ENCODE results near the gene TMEM132D. TPM values are rescaled to one million over a fixed set of nuclear protein-coding genes. Genes with fewer than 3 reads are reported as not detected.

Gene TMEM132D
- total and polyA plus RNA-seq, 4 donors = 0.06 to 0.20 (median 0.13) TPM

DNA sequence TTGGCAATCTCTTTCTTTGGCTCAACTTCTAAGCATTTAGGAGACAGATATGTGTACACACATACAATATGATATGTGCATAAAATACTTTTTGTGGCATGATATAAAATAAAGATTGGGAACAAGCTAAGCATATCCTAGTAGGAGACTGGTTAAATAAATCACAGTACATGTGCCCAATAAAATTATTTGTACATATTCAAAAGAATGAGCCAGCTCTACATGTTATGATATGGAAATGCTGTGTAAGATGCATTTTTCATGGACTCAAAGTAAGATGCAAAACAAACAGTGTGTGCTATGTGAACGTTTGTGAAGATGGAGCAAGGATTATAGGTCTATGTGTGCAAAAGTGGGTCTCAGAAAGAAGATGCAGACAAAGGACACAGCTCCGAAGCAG is 311.4 kb downstream of the TMEM132D start:
- no peak for DNase-seq
- Histone ChIP-seq H3K9me3 (ENCODE audit: control insufficient read depth in 4 of 4, insufficient read depth in 3 of 4, low read length in 3 of 4) (peaks cover 0 to 2% (median 0%) of the 10 kb centered on the region in 4 donors), H3K4me3 (no peak overlapping the region), H3K36me3 (ENCODE audit: control insufficient read depth in 4 of 4, insufficient read depth in 4 of 4, low read length in 4 of 4) (no peaks in the 10 kb centered on the region), H3K9ac (ENCODE audit: insufficient read depth in 1 of 2, low read length in 2 of 2) (no peak overlapping the region), H3K27ac (ENCODE audit: low read depth in 1 of 2, low read length in 1 of 2) (no peak overlapping the region), H3K4me1 (ENCODE audit: control insufficient read depth in 5 of 5, insufficient read depth in 5 of 5, low read length in 5 of 5) (no peaks in the 10 kb centered on the region), H3K27me3 (ENCODE audit: control insufficient read depth in 3 of 3, insufficient read depth in 3 of 3, low read length in 2 of 3) (peaks cover 0 to 3% (median 0%) of the 10 kb centered on the region in 3 donors)
- 63 to 69% methylated on average over 2 of the region's 2 CpGs for WGBS, 2 donors
- TF ChIP-seq, protein P1, sequence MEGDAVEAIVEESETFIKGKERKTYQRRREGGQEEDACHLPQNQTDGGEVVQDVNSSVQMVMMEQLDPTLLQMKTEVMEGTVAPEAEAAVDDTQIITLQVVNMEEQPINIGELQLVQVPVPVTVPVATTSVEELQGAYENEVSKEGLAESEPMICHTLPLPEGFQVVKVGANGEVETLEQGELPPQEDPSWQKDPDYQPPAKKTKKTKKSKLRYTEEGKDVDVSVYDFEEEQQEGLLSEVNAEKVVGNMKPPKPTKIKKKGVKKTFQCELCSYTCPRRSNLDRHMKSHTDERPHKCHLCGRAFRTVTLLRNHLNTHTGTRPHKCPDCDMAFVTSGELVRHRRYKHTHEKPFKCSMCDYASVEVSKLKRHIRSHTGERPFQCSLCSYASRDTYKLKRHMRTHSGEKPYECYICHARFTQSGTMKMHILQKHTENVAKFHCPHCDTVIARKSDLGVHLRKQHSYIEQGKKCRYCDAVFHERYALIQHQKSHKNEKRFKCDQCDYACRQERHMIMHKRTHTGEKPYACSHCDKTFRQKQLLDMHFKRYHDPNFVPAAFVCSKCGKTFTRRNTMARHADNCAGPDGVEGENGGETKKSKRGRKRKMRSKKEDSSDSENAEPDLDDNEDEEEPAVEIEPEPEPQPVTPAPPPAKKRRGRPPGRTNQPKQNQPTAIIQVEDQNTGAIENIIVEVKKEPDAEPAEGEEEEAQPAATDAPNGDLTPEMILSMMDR (IDR thresholded peaks at IDR 0.05; ENCODE audit: control extremely low read depth, extremely low read depth) = no peak
- no peak for ATAC-seq (ENCODE audit: insufficient read depth, low FRiP score)

DNA sequence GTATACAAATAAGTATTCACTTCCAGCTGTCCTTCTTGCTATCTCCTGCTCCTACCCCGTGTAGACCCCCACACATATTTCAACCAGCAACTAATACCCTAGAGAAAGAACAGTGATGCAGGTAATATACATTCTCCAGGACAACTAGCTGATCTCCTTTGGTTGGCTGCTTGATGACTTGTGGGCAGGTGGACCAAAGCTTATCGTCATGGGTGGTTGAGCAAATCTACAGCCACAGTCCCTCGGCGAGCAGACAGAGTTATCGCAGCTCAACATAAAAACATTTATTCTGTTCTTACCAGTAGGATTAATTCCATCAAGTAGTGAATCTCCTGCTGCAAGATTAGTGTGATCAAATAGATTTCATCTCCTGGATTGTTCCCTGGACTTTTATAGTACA is 314.3 kb downstream of the TMEM132D start:
- no peaks in the 10 kb centered on the region for H3K36me3 ChIP-seq (ENCODE audit: control insufficient read depth in 4 of 4, insufficient read depth in 4 of 4, low read length in 4 of 4)
- peaks cover 0 to 2% (median 0%) of the 10 kb centered on the region in 4 donors for H3K9me3 ChIP-seq (ENCODE audit: control insufficient read depth in 4 of 4, insufficient read depth in 3 of 4, low read length in 3 of 4)
- DNase-seq (no peak), ATAC-seq (ENCODE audit: insufficient read depth, low FRiP score) (no peak)
- no peak overlapping the region for H3K27ac ChIP-seq (ENCODE audit: low read depth in 1 of 2, low read length in 1 of 2)
- no peak overlapping the region for H3K9ac ChIP-seq (ENCODE audit: insufficient read depth in 1 of 2, low read length in 2 of 2)
- 91 to 94% methylated on average over 5 of the region's 5 CpGs for WGBS, 2 donors
- peaks cover 0 to 3% (median 0%) of the 10 kb centered on the region in 3 donors for H3K27me3 ChIP-seq (ENCODE audit: control insufficient read depth in 3 of 3, insufficient read depth in 3 of 3, low read length in 2 of 3)
- H3K4me1 ChIP-seq (ENCODE audit: control insufficient read depth in 5 of 5, insufficient read depth in 5 of 5, low read length in 5 of 5) = no peaks in the 10 kb centered on the region
- TF ChIP-seq, protein P1 (IDR thresholded peaks at IDR 0.05; ENCODE audit: control extremely low read depth, extremely low read depth) = no peak
- no peak overlapping the region for H3K4me3 ChIP-seq

DNA sequence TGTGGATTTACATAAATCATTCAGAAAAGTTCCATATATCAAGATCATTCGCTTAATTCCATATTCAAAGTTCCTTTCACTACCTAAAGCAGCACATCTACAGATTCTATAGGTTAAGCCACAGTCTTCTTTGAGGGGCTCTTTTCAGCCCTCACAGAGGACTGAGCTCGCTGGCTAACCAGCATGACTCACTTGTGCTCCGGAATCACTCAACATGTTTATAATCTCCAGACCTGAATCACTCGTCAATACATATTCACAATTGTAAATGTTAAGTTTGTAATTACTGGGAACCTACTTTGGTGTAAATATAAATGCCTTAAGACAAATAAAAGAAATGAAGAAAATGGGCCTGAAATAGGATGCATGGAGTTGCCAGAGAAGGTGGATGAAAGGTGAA is 315.7 kb downstream of the TMEM132D start:
- Histone ChIP-seq H3K27ac (ENCODE audit: low read depth in 1 of 2, low read length in 1 of 2) (no peak overlapping the region), H3K36me3 (ENCODE audit: control insufficient read depth in 4 of 4, insufficient read depth in 4 of 4, low read length in 4 of 4) (no peaks in the 10 kb centered on the region), H3K4me3 (no peak overlapping the region), H3K9me3 (ENCODE audit: control insufficient read depth in 4 of 4, insufficient read depth in 3 of 4, low read length in 3 of 4) (peaks cover 0 to 2% (median 0%) of the 10 kb centered on the region in 4 donors), H3K4me1 (ENCODE audit: control insufficient read depth in 5 of 5, insufficient read depth in 5 of 5, low read length in 5 of 5) (no peaks in the 10 kb centered on the region), H3K9ac (ENCODE audit: insufficient read depth in 1 of 2, low read length in 2 of 2) (no peak overlapping the region), H3K27me3 (ENCODE audit: control insufficient read depth in 3 of 3, insufficient read depth in 3 of 3, low read length in 2 of 3) (peaks cover 0 to 3% (median 0%) of the 10 kb centered on the region in 3 donors)
- DNase-seq (no peak), ATAC-seq (ENCODE audit: insufficient read depth, low FRiP score) (no peak)
- 77 to 91% methylated on average over 4 of the region's 4 CpGs for WGBS, 2 donors
- TF ChIP-seq, protein P1 (IDR thresholded peaks at IDR 0.05; ENCODE audit: control extremely low read depth, extremely low read depth) = no peak

DNA sequence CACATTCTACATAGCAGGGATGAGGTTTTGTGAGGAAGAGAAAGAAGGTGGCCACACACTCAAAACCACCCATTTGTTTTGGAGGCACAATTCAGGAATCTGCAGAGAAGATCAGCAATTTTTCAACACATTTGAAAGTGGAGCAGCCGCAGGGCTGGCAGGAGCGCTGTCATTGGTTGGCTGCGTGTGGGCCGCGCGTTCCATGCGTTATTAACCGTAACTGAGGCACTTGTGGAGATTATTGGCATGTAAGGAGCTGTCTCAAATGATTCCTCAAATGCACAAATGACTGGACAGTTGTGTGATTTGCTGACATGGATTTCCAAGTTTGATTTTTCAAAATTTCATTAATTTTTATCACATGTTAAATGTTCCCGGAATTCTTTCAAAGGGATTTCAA is 318.5 kb downstream of the TMEM132D start:
- no peaks in the 10 kb centered on the region for H3K27me3 ChIP-seq (ENCODE audit: control insufficient read depth in 3 of 3, insufficient read depth in 3 of 3, low read length in 2 of 3)
- no peak for DNase-seq
- H3K4me1 ChIP-seq (ENCODE audit: control insufficient read depth in 5 of 5, insufficient read depth in 5 of 5, low read length in 5 of 5) = no peaks in the 10 kb centered on the region
- no peak overlapping the region for H3K27ac ChIP-seq (ENCODE audit: low read depth in 1 of 2, low read length in 1 of 2)
- no peaks in the 10 kb centered on the region for H3K36me3 ChIP-seq (ENCODE audit: control insufficient read depth in 4 of 4, insufficient read depth in 4 of 4, low read length in 4 of 4)
- ATAC-seq (ENCODE audit: insufficient read depth, low FRiP score) = no peak
- TF ChIP-seq, protein P1 (IDR thresholded peaks at IDR 0.05; ENCODE audit: control extremely low read depth, extremely low read depth) = no peak
- no peak overlapping the region for H3K9ac ChIP-seq (ENCODE audit: insufficient read depth in 1 of 2, low read length in 2 of 2)
- H3K9me3 ChIP-seq (ENCODE audit: control insufficient read depth in 4 of 4, insufficient read depth in 3 of 4, low read length in 3 of 4) = peaks cover 0 to 3% (median 0%) of the 10 kb centered on the region in 4 donors
- 95 to 96% methylated on average over 9 of the region's 9 CpGs for WGBS, 2 donors
- no peak overlapping the region for H3K4me3 ChIP-seq
